ENCODE data around the gene CFAP52.
"Not testable (repeated sequence)": the region's sequence is repeated elsewhere in the genome, so short reads cannot be mapped to it uniquely, and the experiment has no call there.

The CFAP52 gene

DNA sequence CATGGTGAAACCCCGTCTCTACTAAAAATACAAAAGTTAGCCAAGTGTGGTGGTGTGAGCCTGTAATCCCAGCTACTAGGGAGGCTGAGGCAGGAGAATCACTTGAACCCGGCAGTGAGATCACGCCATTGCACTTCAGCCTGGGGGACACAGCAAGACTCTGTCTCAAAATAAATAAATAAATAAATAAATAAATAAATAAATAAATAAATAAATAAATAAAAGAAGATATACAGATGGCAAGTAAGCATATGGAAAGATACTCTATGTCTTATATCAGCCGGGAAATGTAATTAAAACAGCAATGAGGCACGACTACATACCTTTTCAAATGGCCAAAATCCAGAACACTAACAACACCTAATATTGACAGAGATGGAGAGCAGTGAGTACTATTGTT lies 28.1 kb downstream of the CFAP52 start:
- H3K4me1 Mint-ChIP-seq (ENCODE audit: low read depth); H3K27ac Mint-ChIP-seq; H3K36me3 Mint-ChIP-seq (ENCODE audit: low read depth); H3K4me3 Mint-ChIP-seq; H3K9me3 Mint-ChIP-seq: not testable (repeated sequence)
- peaks cover 25% of the 10 kb centered on the region for H3K27me3 Mint-ChIP-seq

DNA sequence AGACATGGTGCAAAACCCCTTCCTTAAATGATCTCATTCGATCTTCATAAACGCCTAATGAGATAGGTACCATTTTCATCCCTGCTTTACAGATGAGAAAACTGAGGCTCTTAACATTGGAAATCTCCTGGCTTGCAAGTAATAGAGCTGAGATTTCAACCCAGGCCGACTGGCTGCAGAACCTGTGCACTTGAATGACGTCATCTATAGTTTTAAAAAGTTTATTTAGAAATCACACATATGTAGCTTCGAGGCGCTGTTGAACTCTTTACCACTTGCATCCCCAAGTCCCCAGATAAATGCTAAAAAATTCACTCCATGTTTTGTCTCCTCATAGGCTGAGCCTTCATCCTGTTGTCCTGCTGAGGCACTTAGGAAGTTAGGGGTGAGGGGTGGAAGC lies 30.0 kb downstream of the CFAP52 start:
- no peaks in the 10 kb centered on the region for H3K4me1 Mint-ChIP-seq (ENCODE audit: low read depth)
- no peak overlapping the region for H3K4me3 Mint-ChIP-seq
- H3K9me3 Mint-ChIP-seq, result no peaks in the 10 kb centered on the region
- no peaks in the 10 kb centered on the region for H3K36me3 Mint-ChIP-seq (ENCODE audit: low read depth)
- no peak overlapping the region for H3K27ac Mint-ChIP-seq
- peaks cover 29% of the 10 kb centered on the region for H3K27me3 Mint-ChIP-seq

DNA sequence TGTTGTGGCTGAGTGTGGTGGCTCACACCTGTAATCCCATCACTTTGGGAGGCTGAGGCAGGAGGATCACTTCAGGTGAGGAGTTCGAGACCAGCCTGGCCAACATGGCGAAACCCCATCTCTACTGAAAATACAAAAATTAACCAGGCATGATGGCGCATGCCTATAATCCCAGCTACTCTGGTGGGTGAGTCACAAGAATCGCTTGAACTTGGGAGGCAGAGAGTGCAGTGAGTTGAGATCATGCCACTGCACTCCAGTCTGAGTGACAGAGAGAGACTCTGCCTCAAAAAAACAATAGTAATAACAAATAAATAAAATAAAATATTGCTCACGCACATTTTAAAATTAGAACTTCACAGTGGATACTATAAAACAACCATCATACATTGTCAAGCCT lies 30.6 kb downstream of the CFAP52 start:
- H3K9me3 Mint-ChIP-seq, H3K4me3 Mint-ChIP-seq: not testable (repeated sequence)

DNA sequence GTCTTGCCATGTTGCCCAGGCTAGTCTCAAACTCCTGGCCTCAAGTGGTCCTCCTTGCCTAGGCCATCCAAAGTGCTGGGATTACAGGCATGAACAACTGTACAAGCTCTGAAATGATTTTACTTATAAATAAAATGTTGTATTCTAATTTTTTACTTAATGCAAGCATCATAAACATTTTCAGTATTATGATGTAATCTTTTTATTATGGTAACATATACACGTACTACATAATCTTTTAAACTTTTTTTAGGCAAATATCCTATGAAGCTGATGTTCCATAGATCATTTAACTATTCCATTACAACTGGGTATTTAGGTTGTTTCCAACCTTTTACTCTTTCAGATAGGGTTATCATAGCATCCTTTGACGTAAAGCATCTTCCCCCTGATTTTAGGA lies 35.1 kb downstream of the CFAP52 start:
- Mint-ChIP-seq H3K4me3 (no peak overlapping the region), H3K27me3 (peaks cover 26% of the 10 kb centered on the region), H3K36me3 (ENCODE audit: low read depth) (no peaks in the 10 kb centered on the region), H3K27ac (no peak overlapping the region), H3K4me1 (ENCODE audit: low read depth) (no peaks in the 10 kb centered on the region), H3K9me3 (no peaks in the 10 kb centered on the region)

More for the DNA sequence above, 30.6 kb downstream of the CFAP52 start:
- H3K27ac Mint-ChIP-seq; H3K36me3 Mint-ChIP-seq (ENCODE audit: low read depth); H3K4me1 Mint-ChIP-seq (ENCODE audit: low read depth): not testable (repeated sequence)
- H3K27me3 Mint-ChIP-seq, result peaks cover 32% of the 10 kb centered on the region

DNA sequence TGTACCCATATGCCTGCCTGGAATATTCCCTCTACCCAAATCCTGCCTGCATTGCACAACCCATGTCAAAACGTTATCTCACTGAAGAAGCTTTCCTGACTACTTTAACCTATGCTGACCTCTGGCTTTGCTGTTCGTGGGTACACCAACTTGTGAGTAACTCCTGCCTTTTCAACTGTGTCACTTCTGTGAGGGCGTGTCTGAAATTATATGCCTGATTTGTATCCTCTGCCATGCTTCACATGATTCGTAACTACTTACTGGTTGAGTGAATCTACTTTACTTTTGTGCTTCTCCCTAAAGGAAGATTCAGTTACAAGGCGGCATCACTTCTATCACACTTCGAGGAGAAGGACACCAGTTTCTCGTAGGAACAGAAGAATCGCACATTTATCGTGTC lies 35.6 kb downstream of the CFAP52 start:
- H3K36me3 Mint-ChIP-seq (ENCODE audit: low read depth), result no peaks in the 10 kb centered on the region
- no peak overlapping the region for H3K27ac Mint-ChIP-seq
- H3K4me1 Mint-ChIP-seq (ENCODE audit: low read depth), result no peaks in the 10 kb centered on the region
- H3K4me3 Mint-ChIP-seq, result no peak overlapping the region
- peaks cover 25% of the 10 kb centered on the region for H3K27me3 Mint-ChIP-seq
- H3K9me3 Mint-ChIP-seq, result no peaks in the 10 kb centered on the region

DNA sequence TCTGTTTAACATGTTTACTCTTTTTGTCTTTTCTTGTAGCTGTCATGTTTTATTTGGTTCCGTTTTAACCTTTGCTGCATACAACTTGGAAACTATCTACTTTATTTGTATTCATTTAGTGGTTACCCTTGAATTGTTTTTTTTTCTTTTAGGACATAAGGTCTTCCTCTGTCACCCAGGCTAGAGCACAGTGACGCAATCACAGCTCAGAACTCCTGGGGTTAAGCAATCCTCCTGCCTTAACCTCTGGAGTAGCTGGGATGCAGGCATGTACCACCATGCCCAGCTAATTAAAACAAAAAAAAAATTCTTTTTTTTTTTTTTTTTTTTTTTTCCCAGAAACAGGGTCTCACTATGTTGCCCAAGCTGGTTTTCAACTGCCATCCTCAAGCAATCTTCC lies 39.0 kb downstream of the CFAP52 start:
- no peaks in the 10 kb centered on the region for H3K9me3 Mint-ChIP-seq
- no peaks in the 10 kb centered on the region for H3K4me1 Mint-ChIP-seq (ENCODE audit: low read depth)
- no peaks in the 10 kb centered on the region for H3K36me3 Mint-ChIP-seq (ENCODE audit: low read depth)
- no peak overlapping the region for H3K27ac Mint-ChIP-seq
- H3K27me3 Mint-ChIP-seq, result peaks cover 13% of the 10 kb centered on the region
- no peak overlapping the region for H3K4me3 Mint-ChIP-seq

DNA sequence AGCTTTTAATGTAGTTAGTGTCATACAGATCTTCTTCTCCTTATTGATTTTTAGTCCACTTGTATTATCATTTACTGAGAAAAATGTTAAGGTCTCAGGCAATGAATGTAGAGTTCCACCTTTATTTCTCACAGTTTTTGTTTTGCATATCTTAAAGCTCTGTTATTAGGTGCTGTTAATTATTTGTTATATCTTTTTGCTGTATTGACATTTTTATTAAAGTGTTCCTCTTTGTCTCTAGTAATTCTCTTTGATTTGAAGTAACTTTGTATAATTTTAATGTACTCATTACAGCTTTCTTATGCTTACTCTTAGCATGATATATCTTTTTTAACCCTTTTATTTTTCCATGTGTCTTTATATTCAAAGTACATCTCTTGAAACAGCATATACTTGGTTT lies 46.5 kb downstream of the CFAP52 start:
- Mint-ChIP-seq H3K36me3 (ENCODE audit: low read depth) (peaks cover 4% of the 10 kb centered on the region), H3K27ac (no peak overlapping the region), H3K4me3 (no peak overlapping the region), H3K4me1 (ENCODE audit: low read depth) (no peaks in the 10 kb centered on the region), H3K9me3 (peaks cover 32% of the 10 kb centered on the region), H3K27me3 (peaks cover 13% of the 10 kb centered on the region)

DNA sequence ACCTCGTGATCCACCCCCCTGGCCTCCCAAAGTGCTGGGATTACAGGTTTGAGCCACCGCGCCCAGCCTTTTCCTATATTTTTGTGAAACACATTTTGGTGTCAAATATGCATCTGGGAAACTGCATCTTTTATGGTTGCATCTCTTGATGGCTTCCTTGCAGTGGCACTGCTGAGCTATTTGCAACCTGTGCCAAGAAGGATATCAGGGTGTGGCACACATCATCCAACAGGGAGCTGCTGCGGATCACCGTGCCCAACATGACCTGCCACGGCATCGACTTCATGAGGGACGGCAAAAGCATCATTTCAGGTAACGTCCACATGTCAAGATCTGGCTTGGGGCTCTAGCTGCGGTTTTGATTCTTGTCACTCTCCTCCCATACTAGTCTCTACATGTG lies 52.1 kb downstream of the CFAP52 start:
- no peak overlapping the region for H3K4me3 Mint-ChIP-seq
- H3K9me3 Mint-ChIP-seq, result peaks cover 19% of the 10 kb centered on the region
- H3K4me1 Mint-ChIP-seq (ENCODE audit: low read depth), result no peaks in the 10 kb centered on the region

DNA sequence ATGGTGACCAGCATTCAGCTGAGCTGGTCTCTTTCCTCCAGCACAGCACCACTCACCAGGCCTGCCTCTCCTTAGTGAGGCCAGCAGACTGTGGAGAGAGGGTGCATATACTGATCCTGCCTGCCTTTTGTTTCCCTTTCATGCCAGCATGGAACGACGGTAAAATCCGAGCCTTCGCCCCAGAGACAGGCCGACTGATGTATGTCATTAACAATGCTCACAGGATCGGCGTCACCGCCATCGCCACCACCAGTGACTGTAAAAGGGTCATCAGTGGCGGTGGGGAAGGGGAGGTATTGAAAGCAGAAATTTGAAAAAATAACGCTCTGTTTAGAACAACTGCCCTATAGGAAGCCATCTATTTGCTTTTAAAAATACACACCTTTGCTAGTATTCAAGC lies 56.3 kb downstream of the CFAP52 start:
- Mint-ChIP-seq H3K4me3 (no peak overlapping the region), H3K9me3 (no peaks in the 10 kb centered on the region), H3K27ac (no peak overlapping the region), H3K4me1 (ENCODE audit: low read depth) (no peaks in the 10 kb centered on the region), H3K36me3 (ENCODE audit: low read depth) (no peaks in the 10 kb centered on the region), H3K27me3 (peaks cover 38% of the 10 kb centered on the region)

More for the DNA sequence above, 52.1 kb downstream of the CFAP52 start:
- H3K36me3 Mint-ChIP-seq (ENCODE audit: low read depth), result peaks cover 2% of the 10 kb centered on the region
- H3K27ac Mint-ChIP-seq, result no peak overlapping the region
- peaks cover 35% of the 10 kb centered on the region for H3K27me3 Mint-ChIP-seq

DNA sequence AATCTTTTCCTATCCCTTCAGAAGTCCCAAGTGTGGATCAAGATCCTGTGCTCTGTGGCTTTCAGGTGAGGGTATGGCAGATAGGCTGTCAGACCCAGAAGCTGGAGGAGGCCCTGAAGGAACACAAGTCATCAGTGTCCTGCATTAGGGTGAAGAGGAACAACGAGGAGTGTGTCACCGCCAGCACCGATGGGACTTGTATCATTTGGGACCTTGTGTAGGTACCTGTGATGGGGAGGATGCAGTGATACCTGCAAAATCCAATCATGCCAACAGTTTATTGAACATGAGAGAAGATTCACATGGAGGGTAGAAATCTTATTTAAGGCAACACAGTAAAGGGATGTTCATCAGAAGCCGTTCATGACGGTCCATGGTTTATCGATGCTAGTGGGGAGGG lies 58.9 kb downstream of the CFAP52 start:
- Mint-ChIP-seq H3K36me3 (ENCODE audit: low read depth) (no peaks in the 10 kb centered on the region), H3K4me1 (ENCODE audit: low read depth) (no peaks in the 10 kb centered on the region), H3K27ac (no peak overlapping the region), H3K27me3 (peaks cover 43% of the 10 kb centered on the region), H3K4me3 (no peak overlapping the region), H3K9me3 (no peaks in the 10 kb centered on the region)

DNA sequence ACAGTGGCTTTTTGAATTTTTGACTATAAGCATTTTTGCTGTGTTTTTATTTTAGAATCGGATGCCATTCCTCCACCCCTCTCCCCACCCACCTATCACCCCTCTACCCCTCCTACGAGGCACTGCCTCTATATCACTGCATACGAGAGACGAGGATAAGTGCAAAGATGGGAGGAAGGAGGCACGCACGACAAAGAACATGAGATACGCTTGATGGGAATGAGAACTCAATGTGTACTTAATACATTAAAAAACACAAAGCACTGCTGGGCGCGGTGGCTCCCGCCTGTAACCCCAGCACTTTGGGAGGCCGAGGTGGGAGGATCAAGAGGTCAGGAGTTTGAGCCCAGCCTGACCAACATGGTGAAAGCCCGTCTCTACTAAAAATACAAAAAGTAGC lies 60.1 kb downstream of the CFAP52 start:
- Mint-ChIP-seq H3K27ac (no peak overlapping the region), H3K27me3 (peaks cover 40% of the 10 kb centered on the region), H3K36me3 (ENCODE audit: low read depth) (no peaks in the 10 kb centered on the region), H3K9me3 (no peaks in the 10 kb centered on the region), H3K4me1 (ENCODE audit: low read depth) (no peaks in the 10 kb centered on the region), H3K4me3 (no peak overlapping the region)

DNA sequence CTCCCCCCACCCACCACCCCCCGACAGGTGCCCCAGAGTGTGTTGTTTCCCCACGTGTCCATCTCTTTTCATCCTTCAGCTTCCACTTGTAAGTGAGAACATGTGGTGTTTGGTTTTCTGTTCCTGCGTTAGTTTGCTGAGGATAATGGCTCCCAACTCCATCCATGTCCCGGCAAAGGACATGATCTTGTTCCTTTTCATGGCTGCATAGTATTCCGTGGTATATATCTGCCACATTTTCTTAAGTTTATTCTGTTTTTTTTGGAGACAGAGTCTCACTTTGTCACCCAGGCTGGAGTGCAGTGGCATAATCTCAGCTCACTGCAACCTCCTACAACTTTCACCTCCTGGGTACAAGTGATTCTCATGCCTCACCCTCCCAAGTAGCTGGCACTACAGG lies 63.9 kb downstream of the CFAP52 start:
- not testable (repeated sequence) for H3K27ac Mint-ChIP-seq; H3K4me3 Mint-ChIP-seq; H3K36me3 Mint-ChIP-seq (ENCODE audit: low read depth); H3K9me3 Mint-ChIP-seq
- peaks cover 10% of the 10 kb centered on the region for H3K4me1 Mint-ChIP-seq (ENCODE audit: low read depth)
- H3K27me3 Mint-ChIP-seq, result peaks cover 58% of the 10 kb centered on the region

DNA sequence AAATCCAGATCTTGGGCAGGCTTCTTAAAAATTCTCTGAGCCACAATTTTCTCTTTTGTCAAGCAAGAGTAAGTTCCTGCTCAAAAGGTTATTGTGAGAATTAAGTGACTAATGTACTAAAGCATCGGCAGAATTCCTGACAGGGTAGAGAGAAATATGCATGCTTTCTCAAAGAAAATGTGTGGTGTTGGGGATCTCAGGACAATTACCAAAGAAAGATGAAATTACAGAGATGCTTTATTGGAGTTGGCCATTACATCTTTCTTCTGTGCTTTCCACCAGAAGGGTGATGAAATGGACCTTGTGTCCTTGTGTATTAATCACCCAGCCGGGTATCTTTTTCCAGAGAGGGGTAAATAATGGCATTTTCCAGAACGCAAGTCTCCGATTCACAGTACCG lies 67.2 kb downstream of the CFAP52 start:
- Mint-ChIP-seq H3K36me3 (ENCODE audit: low read depth) (no peaks in the 10 kb centered on the region), H3K9me3 (no peaks in the 10 kb centered on the region), H3K27me3 (peaks cover 67% of the 10 kb centered on the region), H3K4me3 (peak overlapping the region; percentile 23), H3K4me1 (ENCODE audit: low read depth) (peaks cover 16% of the 10 kb centered on the region), H3K27ac (no peak overlapping the region)

DNA sequence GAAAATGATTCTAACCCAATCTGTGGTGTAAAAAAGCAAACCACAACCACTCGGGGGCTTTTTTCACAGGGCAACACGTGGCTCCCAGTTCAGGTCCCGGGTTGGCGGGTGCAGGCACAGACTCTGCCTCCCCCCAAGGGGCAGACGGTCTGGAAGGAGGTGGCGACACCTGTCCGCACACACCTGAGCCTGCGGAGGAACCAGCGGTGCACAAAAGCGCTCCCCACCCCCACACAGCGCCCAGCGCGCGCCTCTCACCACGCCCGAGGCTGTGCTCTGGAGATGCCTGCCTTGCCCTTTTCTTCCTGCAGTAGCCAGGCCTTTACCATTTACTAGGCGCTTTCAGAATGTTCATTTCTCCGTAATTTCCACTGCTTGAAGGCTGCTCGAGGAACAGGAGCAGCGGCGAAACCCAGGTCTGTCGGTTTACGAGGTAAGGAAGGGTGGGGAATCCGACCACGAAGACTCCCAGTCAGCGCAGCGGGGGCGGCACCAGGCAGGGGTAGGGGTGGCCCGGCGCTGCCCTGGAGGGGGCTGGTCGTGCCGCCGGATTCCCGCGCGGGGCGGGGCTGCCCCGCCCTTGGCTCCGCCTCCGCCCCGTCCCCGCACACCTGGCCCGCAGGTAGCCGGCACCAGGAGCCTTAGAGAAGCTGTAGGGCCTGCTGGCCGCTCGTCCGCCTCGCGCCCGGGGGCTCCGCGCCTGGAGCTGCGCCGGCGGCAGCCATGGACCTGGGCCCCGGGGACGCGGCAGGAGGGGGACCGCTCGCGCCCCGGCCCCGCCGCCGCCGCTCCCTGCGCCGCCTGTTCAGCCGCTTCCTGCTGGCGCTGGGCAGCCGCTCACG lies 68.7 kb downstream of the CFAP52 start, which contains the start of gene USP43:
Gene USP43, plus strand, starts transcription at position 608 of the 842 bp plus-strand sequence. Its CDS starts 116 bp downstream, at position 724.
- Mint-ChIP-seq H3K4me3 (peak within 1 kb of the TSS; percentile 78), H3K9me3 (no peaks in the 10 kb centered on the region), H3K27ac (peak within 1 kb of the TSS; percentile 36), H3K27me3 (peaks cover 58% of the 10 kb centered on the region), H3K36me3 (ENCODE audit: low read depth) (no peaks in the 10 kb centered on the region), H3K4me1 (ENCODE audit: low read depth) (peaks cover 16% of the 10 kb centered on the region)

DNA sequence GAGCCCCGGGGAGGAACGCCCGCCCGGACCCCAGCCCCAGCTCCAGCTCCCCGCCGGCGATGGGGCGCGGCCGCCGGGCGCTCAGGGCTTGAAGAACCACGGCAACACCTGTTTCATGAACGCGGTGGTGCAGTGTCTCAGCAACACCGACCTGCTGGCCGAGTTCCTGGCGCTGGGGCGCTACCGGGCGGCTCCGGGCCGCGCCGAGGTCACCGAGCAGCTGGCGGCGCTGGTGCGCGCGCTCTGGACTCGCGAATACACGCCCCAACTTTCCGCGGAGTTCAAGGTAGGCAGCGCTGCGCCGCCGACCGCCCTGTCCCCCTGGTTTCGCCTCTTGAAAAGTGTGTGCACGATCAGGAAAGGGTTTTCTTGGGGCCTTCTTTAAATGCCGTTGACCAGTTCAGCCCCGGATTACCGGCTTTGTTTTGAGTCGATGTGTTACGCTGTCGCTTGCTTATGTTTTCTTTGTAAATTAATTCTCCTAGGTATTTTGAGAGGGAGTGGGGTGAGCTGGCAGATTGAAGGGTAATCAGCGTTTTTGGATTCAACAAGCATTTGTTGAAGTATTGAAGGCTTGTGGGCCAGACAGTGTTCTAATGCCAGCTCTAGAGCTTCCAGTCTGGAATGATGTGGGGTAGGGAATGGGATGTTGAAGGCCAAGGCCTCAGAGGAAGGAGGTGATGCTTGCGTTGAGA lies 69.6 kb downstream of the CFAP52 start:
- Mint-ChIP-seq H3K27ac (no peak overlapping the region), H3K9me3 (no peaks in the 10 kb centered on the region), H3K4me3 (peak overlapping the region; percentile 75), H3K4me1 (ENCODE audit: low read depth) (peaks cover 16% of the 10 kb centered on the region), H3K27me3 (peaks cover 55% of the 10 kb centered on the region), H3K36me3 (ENCODE audit: low read depth) (no peaks in the 10 kb centered on the region)
